RWPE1 (cell line): ENCODE results near the gene CDKN1C.

ENCODE experiments used
- CTCF ChIA-PET: fragments of 350-600 bp; sonication (Branson Sonifier 250); formaldehyde crosslinking; extraction: SDS; loops from one replicate; lab custom pipeline; 2021; lab: Yijun Ruan, JAX
- POLR2A ChIA-PET: fragments of 400-600 bp; formaldehyde crosslinking; extraction: SDS; loops from one replicate; lab custom pipeline; 2020; ENCODE audit warnings: antibody characterized with exemption; ENCODE audit not compliant: low non-redundant PET; lab: Yijun Ruan, JAX
- DNase-seq: peaks from one replicate; pipeline ENCODE4 v3.0.0; 2012; ENCODE audit warnings: low spot score
- H3K27ac ChIP-seq: fragments of 450-650 bp; 2 replicates; pipeline ENCODE4 v1.5.1; 2017
- CTCF ChIP-seq: fragments of 450-650 bp; conservative IDR thresholded peaks from 2 replicates; pipeline ENCODE4 v1.5.1; 2017; ENCODE audit warnings: low read depth, mild to moderate bottlenecking

The CDKN1C gene

GRCh38 chr11:2885678-2886081, at the start of gene CDKN1C:
Gene CDKN1C (minus strand): TSS chr11:2885775. CDS start chr11:2885456, 319 bp downstream.
- POLR2A ChIA-PET, result interaction anchor here (0.8 kb wide), 1 partner anchor 48 kb away, joined by 3 read pairs; no protein-coding TSS in a partner anchor
- peak; percentile 89 for DNase-seq
- no peak for TF ChIP-seq CTCF
- peak within 1 kb of the TSS; percentile 67 for H3K27ac ChIP-seq
- CTCF ChIA-PET, result interaction anchor here (0.6 to 12.4 kb wide), 5 partner anchors 11 to 581 kb away, joined by 3 to 324 read pairs (median 4); partner anchors contain the start of gene PHLDA2

- TF ChIP-seq CTCF, result no peak
- H3K27ac ChIP-seq, result peak overlapping the region; percentile 95
- CTCF ChIA-PET, result no interaction called here
- POLR2A ChIA-PET, result interaction anchor here (0.6 kb wide), 1 partner anchor 42 kb away, joined by 3 read pairs; no protein-coding TSS in a partner anchor
- no peak for DNase-seq
Observed at GRCh38 chr11:2934611-2935239, 49.1 kb upstream of the CDKN1C start.

GRCh38 chr11:2934021-2934550, 48.5 kb upstream of the CDKN1C start:
- no peak for DNase-seq
- no peak for TF ChIP-seq CTCF
- POLR2A ChIA-PET, result interaction anchor here (0.6 to 1.2 kb wide), 3 partner anchors 31 to 49 kb away, joined by 3 to 6 read pairs (median 3); partner anchors contain the start of gene CDKN1C

DNA sequence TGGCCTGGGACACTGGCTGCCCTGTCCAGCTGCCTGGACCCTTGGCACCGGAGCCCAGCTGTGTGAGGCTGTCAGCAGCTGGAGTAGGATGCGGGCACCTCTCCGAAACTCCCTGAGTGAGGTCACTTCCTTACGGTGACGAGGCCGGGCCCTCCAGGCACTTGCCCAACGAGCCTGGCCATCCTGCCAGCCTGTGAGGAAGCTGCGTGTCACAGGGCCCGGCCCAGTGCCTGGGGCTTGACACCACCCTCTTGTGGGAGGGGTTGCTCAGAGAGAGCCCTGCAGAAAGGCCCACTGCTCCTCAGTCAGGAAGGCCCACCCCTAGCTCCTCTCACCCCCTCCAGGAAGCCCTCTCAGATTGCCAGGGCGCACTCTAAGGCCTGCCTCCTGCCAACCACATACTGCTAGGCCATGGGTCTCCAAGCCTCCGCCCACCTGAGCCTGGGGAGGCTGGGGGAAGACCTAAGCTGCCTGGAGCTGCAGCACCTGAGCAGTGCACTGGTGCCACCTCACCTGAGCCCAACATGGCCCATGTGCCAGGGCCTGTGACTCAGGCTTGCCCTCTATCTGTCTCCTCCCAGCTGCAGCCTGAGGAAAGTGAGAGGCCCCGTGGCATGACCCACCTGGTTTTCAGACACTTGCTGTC, 47.9 kb upstream of the CDKN1C start:
- CTCF ChIA-PET, result interaction anchor here (0.9 to 1.3 kb wide), 2 partner anchors 10 to 158 kb away, joined by 3 to 5 read pairs; no protein-coding TSS in a partner anchor
- peak overlapping the region; percentile 95 for H3K27ac ChIP-seq
- DNase-seq, result peak; percentile 90

More at GRCh38 chr11:2934021-2934550, 48.5 kb upstream of the CDKN1C start:
- CTCF ChIA-PET, result no interaction called here
- H3K27ac ChIP-seq, result peak overlapping the region; percentile 95

GRCh38 chr11:2932850-2933251, 47.3 kb upstream of the CDKN1C start:
- ChIA-PET CTCF (interaction anchor here (0.6 to 1.3 kb wide), 3 partner anchors 11 to 159 kb away, joined by 3 to 5 read pairs (median 3); no protein-coding TSS in a partner anchor), POLR2A (interaction anchor here (0.5 to 1.2 kb wide), 4 partner anchors 30 to 410 kb away, joined by 3 to 6 read pairs (median 4); partner anchors contain the start of gene CDKN1C)
- no peak for DNase-seq
- no peak for TF ChIP-seq CTCF
- H3K27ac ChIP-seq, result peak overlapping the region; percentile 95

More for the DNA sequence above, 47.9 kb upstream of the CDKN1C start:
- no peak for TF ChIP-seq CTCF
- POLR2A ChIA-PET, result interaction anchor here (1.0 to 1.2 kb wide), 3 partner anchors 31 to 48 kb away, joined by 3 to 6 read pairs (median 3); partner anchors contain the start of gene CDKN1C
